Adipocyte (in vitro differentiated cells): ENCODE data around the gene CTXN1.

Experiments used
- DNase-seq: peaks from one replicate; pipeline ENCODE4 v3.0.0-alpha.2; 2015; ENCODE audit warnings: low read depth
- H3K27me3 ChIP-seq: replicated peaks from 2 replicates; pipeline ENCODE4 v1.7.0; 2013; ENCODE audit warnings: mild to moderate bottlenecking, low read length, moderate library complexity; ENCODE audit not compliant: control insufficient read depth, insufficient read depth
- H3K36me3 ChIP-seq: 2 replicates; pipeline ENCODE4 v1.7.0; 2013; ENCODE audit warnings: low read length, mild to moderate bottlenecking, moderate library complexity; ENCODE audit not compliant: control insufficient read depth, insufficient read depth, severe bottlenecking
- H3K4me1 ChIP-seq: 2 replicates; pipeline ENCODE4 v1.7.0; 2013; ENCODE audit warnings: mild to moderate bottlenecking, low read length, moderate library complexity; ENCODE audit not compliant: control insufficient read depth, insufficient read depth
- H3K4me3 ChIP-seq: 2 replicates; pipeline ENCODE4 v1.7.0; 2013; ENCODE audit warnings: mild to moderate bottlenecking, low read length, moderate library complexity
- H3K9ac ChIP-seq: 2 replicates; pipeline ENCODE4 v1.7.0; 2013; ENCODE audit warnings: mild to moderate bottlenecking, low read length, moderate library complexity
- H3K9me3 ChIP-seq: 2 replicates; pipeline ENCODE4 v1.7.0; 2013; ENCODE audit warnings: mild to moderate bottlenecking, low read length, moderate library complexity; ENCODE audit not compliant: control insufficient read depth

Gene CTXN1

DNA sequence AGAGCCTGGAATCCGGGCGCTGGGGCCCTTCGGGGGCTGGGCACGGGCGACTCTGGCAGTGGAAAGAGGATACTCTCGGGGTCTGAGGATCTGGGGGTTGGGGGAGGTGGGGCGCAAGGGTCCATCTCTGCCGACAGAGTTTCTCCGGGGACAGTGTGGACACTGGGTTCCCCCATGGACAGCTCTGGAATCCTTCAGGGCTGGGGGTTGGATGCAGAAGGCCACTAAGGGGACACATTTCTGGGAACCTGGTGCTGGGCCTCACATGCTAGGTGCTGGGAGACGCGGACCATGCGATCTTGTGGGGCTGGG, 9.0 kb downstream of the CTXN1 start:
- Histone ChIP-seq H3K9me3 (no peaks in the 10 kb centered on the region), H3K9ac (no peak overlapping the region), H3K27me3 (no peaks in the 10 kb centered on the region), H3K4me1 (peaks cover 18% of the 10 kb centered on the region), H3K4me3 (peak overlapping the region; percentile 55), H3K36me3 (peaks cover 8% of the 10 kb centered on the region)
- DNase-seq = no peak

- H3K9me3 ChIP-seq = no peaks in the 10 kb centered on the region
- peaks cover 12% of the 10 kb centered on the region for H3K4me1 ChIP-seq
- DNase-seq = peak; percentile 79
- H3K4me3 ChIP-seq = no peak overlapping the region
- no peaks in the 10 kb centered on the region for H3K27me3 ChIP-seq
- peak overlapping the region; percentile 51 for H3K9ac ChIP-seq
- H3K36me3 ChIP-seq = peaks cover 13% of the 10 kb centered on the region
Observed at GRCh38 chr19:7916103-7916954, 9.6 kb downstream of the CTXN1 start.

GRCh38 chr19:7915250-7916102, 10.5 kb downstream of the CTXN1 start:
- Histone ChIP-seq H3K4me3 (no peak overlapping the region), H3K9ac (peak overlapping the region; percentile 51), H3K4me1 (peaks cover 11% of the 10 kb centered on the region), H3K27me3 (no peaks in the 10 kb centered on the region), H3K9me3 (no peaks in the 10 kb centered on the region), H3K36me3 (peaks cover 22% of the 10 kb centered on the region)
- no peak for DNase-seq

GRCh38 chr19:7914598-7915045, 11.3 kb downstream of the CTXN1 start, which contains the start of gene TGFBR3L:
Gene TGFBR3L (plus strand): TSS chr19:7914830.
- H3K9ac ChIP-seq = peak within 1 kb of the TSS; percentile 51
- no peaks in the 10 kb centered on the region for H3K9me3 ChIP-seq
- no peak within 1 kb of the TSS for H3K4me3 ChIP-seq
- peaks cover 29% of the 10 kb centered on the region for H3K36me3 ChIP-seq
- H3K4me1 ChIP-seq = peaks cover 8% of the 10 kb centered on the region
- no peak for DNase-seq
- H3K27me3 ChIP-seq = no peaks in the 10 kb centered on the region

- no peak overlapping the region for H3K9ac ChIP-seq
- no peak for DNase-seq
- H3K27me3 ChIP-seq = no peaks in the 10 kb centered on the region
- no peaks in the 10 kb centered on the region for H3K9me3 ChIP-seq
- peaks cover 29% of the 10 kb centered on the region for H3K36me3 ChIP-seq
- H3K4me3 ChIP-seq = no peak overlapping the region
- H3K4me1 ChIP-seq = peaks cover 6% of the 10 kb centered on the region
Observed at GRCh38 chr19:7914099-7914498, 11.8 kb downstream of the CTXN1 start.

GRCh38 chr19:7913652-7914051, 12.3 kb downstream of the CTXN1 start:
- H3K36me3 ChIP-seq = peaks cover 29% of the 10 kb centered on the region
- H3K9me3 ChIP-seq = no peaks in the 10 kb centered on the region
- no peaks in the 10 kb centered on the region for H3K27me3 ChIP-seq
- no peak for DNase-seq
- peaks cover 6% of the 10 kb centered on the region for H3K4me1 ChIP-seq
- no peak overlapping the region for H3K9ac ChIP-seq
- H3K4me3 ChIP-seq = no peak overlapping the region

DNA sequence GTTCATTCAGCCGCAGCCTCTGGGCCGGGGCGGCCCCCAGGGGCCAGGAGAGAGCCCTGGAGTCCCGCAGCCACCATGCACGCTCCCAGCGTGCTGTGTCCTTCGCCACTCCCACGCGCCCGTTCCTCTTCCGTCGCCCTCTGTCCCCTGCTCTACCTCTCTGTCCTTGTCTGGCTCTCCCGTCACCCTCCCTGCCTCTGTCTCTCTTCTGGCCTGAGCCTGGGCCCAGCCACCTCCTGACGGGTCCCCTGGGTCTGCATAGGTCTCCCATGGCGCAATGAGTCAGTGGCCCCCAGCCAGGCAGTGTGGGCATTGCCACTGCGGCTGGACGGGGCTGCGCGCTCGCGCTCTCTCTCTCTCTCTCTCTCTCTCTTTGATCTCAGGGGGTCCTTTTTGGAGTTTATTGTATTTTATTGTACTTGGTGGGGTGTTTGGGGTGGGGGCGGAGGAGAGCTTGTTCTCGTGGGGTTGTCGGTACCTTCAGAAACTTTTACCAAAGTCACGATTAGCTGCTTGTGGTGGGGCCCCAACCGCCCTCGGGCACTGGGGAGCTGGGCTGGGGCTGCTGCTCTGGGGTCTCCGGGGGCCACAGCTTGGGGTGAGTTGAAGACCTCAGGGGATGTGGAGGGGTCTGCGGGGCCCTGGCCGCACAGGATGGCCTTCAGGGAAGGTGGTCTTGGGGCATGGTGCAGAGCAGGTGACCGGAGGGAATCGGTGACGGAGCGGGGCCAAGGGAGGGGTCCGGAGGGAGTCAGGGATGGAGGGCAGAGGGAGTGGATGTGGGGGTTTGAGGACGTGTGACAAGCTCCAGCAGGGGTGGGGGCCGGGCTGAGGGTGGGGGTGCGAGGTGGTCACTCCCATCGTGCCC, 13.0 kb downstream of the CTXN1 start:
- H3K9ac ChIP-seq = no peak overlapping the region
- H3K4me3 ChIP-seq = no peak overlapping the region
- H3K4me1 ChIP-seq = peaks cover 6% of the 10 kb centered on the region
- H3K9me3 ChIP-seq = no peaks in the 10 kb centered on the region
- H3K27me3 ChIP-seq = no peaks in the 10 kb centered on the region
- DNase-seq = no peak
- peaks cover 29% of the 10 kb centered on the region for H3K36me3 ChIP-seq

GRCh38 chr19:7912144-7912696, 13.7 kb downstream of the CTXN1 start:
- H3K9me3 ChIP-seq = no peaks in the 10 kb centered on the region
- H3K4me1 ChIP-seq = peaks cover 6% of the 10 kb centered on the region
- H3K36me3 ChIP-seq = peaks cover 29% of the 10 kb centered on the region
- no peaks in the 10 kb centered on the region for H3K27me3 ChIP-seq
- DNase-seq = no peak
- no peak overlapping the region for H3K4me3 ChIP-seq
- H3K9ac ChIP-seq = no peak overlapping the region

DNA sequence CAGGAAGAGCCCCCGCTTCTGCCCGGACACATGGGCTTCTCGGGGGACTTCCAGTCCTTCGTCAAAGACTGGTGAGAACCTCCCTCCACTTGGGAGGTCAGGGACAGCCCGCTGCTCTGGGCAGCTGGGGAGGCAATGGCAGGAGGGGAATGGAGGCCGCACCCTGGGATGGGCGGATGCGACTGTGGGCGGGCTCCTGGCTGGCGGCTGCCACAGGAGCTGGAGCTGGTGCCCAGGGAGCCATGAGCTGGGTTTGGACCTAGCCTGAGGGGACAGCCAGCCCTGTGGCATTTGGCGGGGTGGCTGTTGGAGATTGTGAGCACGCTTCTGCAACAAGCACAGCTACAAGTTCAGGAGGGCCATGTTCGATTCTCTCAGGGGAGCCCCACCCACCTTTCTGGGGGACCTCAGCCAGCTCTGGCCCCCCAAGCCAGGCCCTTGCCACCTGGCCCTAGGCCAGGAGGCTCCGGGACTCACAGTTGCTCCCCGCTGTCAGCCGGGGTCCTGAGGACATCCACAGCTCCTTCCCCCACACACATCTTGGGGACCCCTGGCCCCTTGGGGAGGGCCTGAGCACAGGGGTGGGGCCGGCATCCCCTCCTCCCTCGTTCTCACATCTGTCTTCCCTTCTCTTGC, 14.3 kb downstream of the CTXN1 start:
- H3K9ac ChIP-seq = no peak overlapping the region
- peaks cover 6% of the 10 kb centered on the region for H3K4me1 ChIP-seq
- DNase-seq = no peak
- no peak overlapping the region for H3K4me3 ChIP-seq
- H3K27me3 ChIP-seq = no peaks in the 10 kb centered on the region
- H3K36me3 ChIP-seq = peaks cover 29% of the 10 kb centered on the region
- no peaks in the 10 kb centered on the region for H3K9me3 ChIP-seq

GRCh38 chr19:7910321-7911161, 15.4 kb downstream of the CTXN1 start:
- H3K4me1 ChIP-seq = peaks cover 2% of the 10 kb centered on the region
- no peak overlapping the region for H3K9ac ChIP-seq
- H3K4me3 ChIP-seq = no peak overlapping the region
- peaks cover 35% of the 10 kb centered on the region for H3K36me3 ChIP-seq
- H3K27me3 ChIP-seq = no peaks in the 10 kb centered on the region
- DNase-seq = no peak
- H3K9me3 ChIP-seq = no peaks in the 10 kb centered on the region
